HG03342 (cell line): ENCODE measurements around the gene CRYGN.

Experiments used
- ATAC-seq: cut with Tn5 transposase; IDR thresholded peaks from one replicate; pipeline ENCODE4 v1.9.1; 2021; ENCODE audit warnings: mild to moderate bottlenecking, moderate library complexity; ENCODE audit not compliant: unreplicated experiment

The CRYGN gene

GRCh38 chr7:151393031-151393977 is 46.6 kb downstream of the CRYGN start:
- ATAC-seq = no peak

- ATAC-seq = no peak
Measured at GRCh38 chr7:151392426-151392825, 47.5 kb downstream of the CRYGN start.

GRCh38 chr7:151392002-151392401 is 47.9 kb downstream of the CRYGN start:
- no peak for ATAC-seq

- ATAC-seq = no peak
Measured at GRCh38 chr7:151391358-151391730, 48.6 kb downstream of the CRYGN start.

GRCh38 chr7:151390598-151391357 is 49.2 kb downstream of the CRYGN start:
- no peak for ATAC-seq

- ATAC-seq = no peak
Measured at GRCh38 chr7:151389768-151390597, 50.0 kb downstream of the CRYGN start.

GRCh38 chr7:151389096-151389767 is 50.7 kb downstream of the CRYGN start:
- ATAC-seq = no peak

GRCh38 chr7:151388430-151388829 is 51.5 kb downstream of the CRYGN start:
- no peak for ATAC-seq

- no peak for ATAC-seq
Measured at GRCh38 chr7:151388007-151388297, 52.0 kb downstream of the CRYGN start.

- no peak for ATAC-seq
Measured at GRCh38 chr7:151387161-151388006, 52.6 kb downstream of the CRYGN start.

GRCh38 chr7:151386301-151387160 is 53.4 kb downstream of the CRYGN start:
- ATAC-seq = no peak

GRCh38 chr7:151385626-151386300 is 54.2 kb downstream of the CRYGN start:
- no peak for ATAC-seq

GRCh38 chr7:151384776-151385625 is 54.9 kb downstream of the CRYGN start:
- no peak for ATAC-seq

GRCh38 chr7:151384352-151384697 is 55.6 kb downstream of the CRYGN start:
- ATAC-seq = no peak

GRCh38 chr7:151383638-151384351 is 56.1 kb downstream of the CRYGN start:
- no peak for ATAC-seq

- no peak for ATAC-seq
Measured at GRCh38 chr7:151382079-151382885, 57.7 kb downstream of the CRYGN start.
